Adrenal gland (tissue), 5 donors: ENCODE data around the gene ZDHHC5.

ENCODE experiments used
- POLR2A ChIP-seq, 2 donors: fragments of 450-650 bp; IDR thresholded peaks; one replicate each; pipeline ENCODE4 v1.6.1; 2017; ENCODE audit warnings: antibody characterized with exemption in 2 of 2, mild to moderate bottlenecking in 2 of 2, moderate library complexity in 1 of 2
- TF ChIP-seq, protein P1 (sequence below), 6 experiments: fragments of 450-650 bp in 4 of 6; fragments of 200-600 bp in 2 of 6; sonication (generic) in 1 of 6; IDR thresholded peaks; 1 replicate in 5 of 6; 2 replicates in 1 of 6; pipeline versions ENCODE4 v1.5.1 to v1.8.0; 2016 to 2021; ENCODE audit warnings: antibody characterized with exemption in 6 of 6, mild to moderate bottlenecking in 2 of 6, moderate library complexity in 1 of 6
- donor health status: DM: no; HTN: no; CAD: no.

GRCh38 chr11:57704932-57705331 lies 37.0 kb downstream of the ZDHHC5 start:
- TF ChIP-seq, protein P1, sequence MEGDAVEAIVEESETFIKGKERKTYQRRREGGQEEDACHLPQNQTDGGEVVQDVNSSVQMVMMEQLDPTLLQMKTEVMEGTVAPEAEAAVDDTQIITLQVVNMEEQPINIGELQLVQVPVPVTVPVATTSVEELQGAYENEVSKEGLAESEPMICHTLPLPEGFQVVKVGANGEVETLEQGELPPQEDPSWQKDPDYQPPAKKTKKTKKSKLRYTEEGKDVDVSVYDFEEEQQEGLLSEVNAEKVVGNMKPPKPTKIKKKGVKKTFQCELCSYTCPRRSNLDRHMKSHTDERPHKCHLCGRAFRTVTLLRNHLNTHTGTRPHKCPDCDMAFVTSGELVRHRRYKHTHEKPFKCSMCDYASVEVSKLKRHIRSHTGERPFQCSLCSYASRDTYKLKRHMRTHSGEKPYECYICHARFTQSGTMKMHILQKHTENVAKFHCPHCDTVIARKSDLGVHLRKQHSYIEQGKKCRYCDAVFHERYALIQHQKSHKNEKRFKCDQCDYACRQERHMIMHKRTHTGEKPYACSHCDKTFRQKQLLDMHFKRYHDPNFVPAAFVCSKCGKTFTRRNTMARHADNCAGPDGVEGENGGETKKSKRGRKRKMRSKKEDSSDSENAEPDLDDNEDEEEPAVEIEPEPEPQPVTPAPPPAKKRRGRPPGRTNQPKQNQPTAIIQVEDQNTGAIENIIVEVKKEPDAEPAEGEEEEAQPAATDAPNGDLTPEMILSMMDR (IDR thresholded peaks at IDR 0.05): no peak
- no peak for TF ChIP-seq POLR2A (IDR thresholded peaks at IDR 0.05)
